Activated T-helper 1 cell treated with anti-CD3 and anti-CD28 coated beads, Interleukin-12 subunit alpha, Interleukin-12 subunit beta, Interleukin-2, Interleukin-4 antibody, amounts not matched to agents 30 ng/mL and 10 ng/mL and 1 ng/mL, durations not matched to agents 14 hours and 24 hours and 36 hours (primary cell): ENCODE data around the gene HEXB. TPM values are rescaled to one million over a fixed set of nuclear protein-coding genes. Genes with fewer than 3 reads are reported as not detected.
"Not testable (repeated sequence)": the region's sequence is repeated elsewhere in the genome, so short reads cannot be mapped to it uniquely, and the experiment has no call there.

Experiments used
- DNase-seq: peaks from one replicate; pipeline ENCODE4 v3.0.0; 2021; ENCODE audit warnings: low spot score
- H3K27ac Mint-ChIP-seq: one replicate; pipeline ENCODE4 v1.8.0; 2021; ENCODE audit warnings: mild to moderate bottlenecking, mixed read lengths
- H3K27me3 Mint-ChIP-seq: one replicate; pipeline ENCODE4 v1.8.0; 2022; ENCODE audit warnings: mild to moderate bottlenecking, moderate library complexity, mixed read lengths; ENCODE audit not compliant: insufficient read depth
- H3K36me3 Mint-ChIP-seq: one replicate; pipeline ENCODE4 v1.8.0; 2021; ENCODE audit warnings: low read depth, mixed read lengths
- H3K4me1 Mint-ChIP-seq: one replicate; pipeline ENCODE4 v1.8.0; 2021; ENCODE audit warnings: low read depth, mixed read lengths
- H3K4me3 Mint-ChIP-seq: one replicate; pipeline ENCODE4 v1.8.0; 2021; ENCODE audit warnings: mild to moderate bottlenecking, moderate library complexity, mixed read lengths
- H3K9me3 Mint-ChIP-seq: one replicate; pipeline ENCODE4 v1.8.0; 2021; ENCODE audit warnings: mixed read lengths
- intact Hi-C: fragments of 100-400 bp; cut with micrococcal nuclease; formaldehyde crosslinking; loops from one replicate; pipeline ENCODE4 v1.15.1; 2024
- total RNA-seq: library from RNA; stranded (reverse); gene quantifications from 2 replicates; pipeline ENCODE4 v1.2.3, GENCODE V29; 2022

HEXB gene
- total RNA-seq, 1 donor from 2014 or later: 71.4 TPM

GRCh38 chr5:74686962-74687751, 2.1 kb downstream of the HEXB start:
- Mint-ChIP-seq H3K27me3 (peaks cover 3% of the 10 kb centered on the region), H3K9me3 (no peaks in the 10 kb centered on the region), H3K27ac (no peak overlapping the region), H3K4me3 (peak overlapping the region; percentile 90), H3K36me3 (peaks cover 23% of the 10 kb centered on the region), H3K4me1 (peaks cover 23% of the 10 kb centered on the region)
- DNase-seq: no peak
- intact Hi-C loops: loop anchor here (5.0 to 10.0 kb wide), 6 partner anchors 180 to 1122 kb away; partner anchors contain the start of genes ANKRA2, ANKRD31, FAM169A and HMGCR

GRCh38 chr5:74693191-74693590, 8.2 kb downstream of the HEXB start:
- H3K27ac Mint-ChIP-seq: no peak overlapping the region

GRCh38 chr5:74717596-74717995, 32.6 kb downstream of the HEXB start:
- Mint-ChIP-seq H3K9me3 (no peaks in the 10 kb centered on the region), H3K4me3 (no peak overlapping the region), H3K27me3 (no peaks in the 10 kb centered on the region), H3K27ac (no peak overlapping the region), H3K36me3 (peaks cover 40% of the 10 kb centered on the region), H3K4me1 (no peaks in the 10 kb centered on the region)
- DNase-seq: no peak
- intact Hi-C loops: no loop called here

More at GRCh38 chr5:74693191-74693590, 8.2 kb downstream of the HEXB start:
- Mint-ChIP-seq H3K9me3 (no peaks in the 10 kb centered on the region), H3K27me3 (no peaks in the 10 kb centered on the region), H3K36me3 (peaks cover 38% of the 10 kb centered on the region), H3K4me3 (no peak overlapping the region), H3K4me1 (peaks cover 7% of the 10 kb centered on the region)
- DNase-seq: no peak
- intact Hi-C loops: no loop called here

GRCh38 chr5:74722271-74722670, 37.2 kb downstream of the HEXB start:
- intact Hi-C loops: no loop called here
- H3K27me3 Mint-ChIP-seq: no peaks in the 10 kb centered on the region
- no peaks in the 10 kb centered on the region for H3K9me3 Mint-ChIP-seq
- no peaks in the 10 kb centered on the region for H3K4me1 Mint-ChIP-seq
- DNase-seq: no peak
- H3K36me3 Mint-ChIP-seq: peaks cover 43% of the 10 kb centered on the region
- H3K27ac Mint-ChIP-seq: no peak overlapping the region
- no peak overlapping the region for H3K4me3 Mint-ChIP-seq

- Mint-ChIP-seq H3K9me3 (no peaks in the 10 kb centered on the region), H3K4me1 (no peaks in the 10 kb centered on the region), H3K4me3 (no peak overlapping the region), H3K36me3 (peaks cover 36% of the 10 kb centered on the region), H3K27ac (no peak overlapping the region), H3K27me3 (no peaks in the 10 kb centered on the region)
- intact Hi-C loops: no loop called here
- DNase-seq: no peak
These were observed 40.3 kb downstream of the HEXB start for GRCh38 chr5:74725331-74725730.

GRCh38 chr5:74736759-74737158, 51.7 kb downstream of the HEXB start:
- no peaks in the 10 kb centered on the region for H3K9me3 Mint-ChIP-seq
- no peak overlapping the region for H3K27ac Mint-ChIP-seq
- H3K27me3 Mint-ChIP-seq: no peaks in the 10 kb centered on the region
- no peak for DNase-seq
- intact Hi-C loops: no loop called here
- H3K4me1 Mint-ChIP-seq: no peaks in the 10 kb centered on the region
- no peak overlapping the region for H3K4me3 Mint-ChIP-seq
- H3K36me3 Mint-ChIP-seq: peaks cover 41% of the 10 kb centered on the region

GRCh38 chr5:74738406-74738805, 53.4 kb downstream of the HEXB start:
- Mint-ChIP-seq H3K4me1 (no peaks in the 10 kb centered on the region), H3K27ac (no peak overlapping the region), H3K9me3 (no peaks in the 10 kb centered on the region), H3K27me3 (no peaks in the 10 kb centered on the region), H3K4me3 (no peak overlapping the region), H3K36me3 (peaks cover 38% of the 10 kb centered on the region)
- intact Hi-C loops: no loop called here
- DNase-seq: no peak

GRCh38 chr5:74748742-74749141, 63.7 kb downstream of the HEXB start:
- H3K9me3 Mint-ChIP-seq, DNase-seq, H3K4me1 Mint-ChIP-seq, H3K27me3 Mint-ChIP-seq, H3K4me3 Mint-ChIP-seq, intact Hi-C loops, H3K27ac Mint-ChIP-seq: not testable (repeated sequence)
- H3K36me3 Mint-ChIP-seq: peaks cover 30% of the 10 kb centered on the region

GRCh38 chr5:74761241-74761640, 76.2 kb downstream of the HEXB start:
- Mint-ChIP-seq H3K27me3 (no peaks in the 10 kb centered on the region), H3K4me1 (peaks cover 20% of the 10 kb centered on the region), H3K4me3 (no peak overlapping the region), H3K9me3 (peaks cover 5% of the 10 kb centered on the region), H3K27ac (no peak overlapping the region), H3K36me3 (peaks cover 29% of the 10 kb centered on the region)
- DNase-seq: no peak
- intact Hi-C loops: loop anchor here (10.0 kb wide), 1 partner anchor 954 kb away; the partner anchor contains the start of gene POC5

- no peak for DNase-seq
- peaks cover 20% of the 10 kb centered on the region for H3K4me1 Mint-ChIP-seq
- intact Hi-C loops: loop anchor here (10.0 kb wide), 1 partner anchor 952 kb away; the partner anchor contains the start of gene POC5
These were observed 77.6 kb downstream of the HEXB start for GRCh38 chr5:74762599-74762998.

GRCh38 chr5:74763504-74763903, 78.5 kb downstream of the HEXB start:
- Mint-ChIP-seq H3K4me3 (no peak overlapping the region), H3K9me3 (no peaks in the 10 kb centered on the region), H3K4me1 (peaks cover 25% of the 10 kb centered on the region), H3K36me3 (peaks cover 22% of the 10 kb centered on the region), H3K27ac (no peak overlapping the region), H3K27me3 (no peaks in the 10 kb centered on the region)
- DNase-seq: no peak
- intact Hi-C loops: loop anchor here (10.0 kb wide), 1 partner anchor 951 kb away; the partner anchor contains the start of gene POC5

More at GRCh38 chr5:74762599-74762998, 77.6 kb downstream of the HEXB start:
- H3K9me3 Mint-ChIP-seq: no peaks in the 10 kb centered on the region
- peaks cover 22% of the 10 kb centered on the region for H3K36me3 Mint-ChIP-seq
- no peak overlapping the region for H3K4me3 Mint-ChIP-seq
- H3K27me3 Mint-ChIP-seq: no peaks in the 10 kb centered on the region
- H3K27ac Mint-ChIP-seq: peak overlapping the region; percentile 45

- no peaks in the 10 kb centered on the region for H3K9me3 Mint-ChIP-seq
- peak overlapping the region; percentile 75 for H3K27ac Mint-ChIP-seq
- no peak for DNase-seq
- H3K27me3 Mint-ChIP-seq: no peaks in the 10 kb centered on the region
- peaks cover 30% of the 10 kb centered on the region for H3K4me1 Mint-ChIP-seq
- peaks cover 26% of the 10 kb centered on the region for H3K36me3 Mint-ChIP-seq
- intact Hi-C loops: loop anchor here (5.0 to 10.0 kb wide), 5 partner anchors 87 to 1492 kb away; partner anchors contain the start of genes ENC1 and POC5
- peak overlapping the region; percentile 98 for H3K4me3 Mint-ChIP-seq
These were observed 80.2 kb downstream of the HEXB start for GRCh38 chr5:74765201-74765600.

- Mint-ChIP-seq H3K27ac (no peak overlapping the region), H3K9me3 (no peaks in the 10 kb centered on the region), H3K36me3 (peaks cover 27% of the 10 kb centered on the region), H3K4me3 (peak overlapping the region; percentile 98), H3K27me3 (no peaks in the 10 kb centered on the region), H3K4me1 (peaks cover 25% of the 10 kb centered on the region)
- no peak for DNase-seq
- intact Hi-C loops: loop anchor here (1.0 to 10.0 kb wide), 10 partner anchors 81 to 1491 kb away; partner anchors contain the start of genes BTF3, ENC1, GCNT4 and HEXB
These were observed 80.9 kb downstream of the HEXB start for GRCh38 chr5:74765929-74766328.
